Endothelial cell of umbilical vein (primary cell): ENCODE measurements around the gene SLC35G1. TPM values are rescaled to one million over a fixed set of nuclear protein-coding genes. Genes with fewer than 3 reads are reported as not detected.

Experiments
- BruUV-seq: library from RNA; stranded (reverse); fragments of 400-500 nt; replicated peaks from 2 replicates; lab custom pipeline; 2021; lab: Mats Ljungman, UMichigan
- CTCF ChIA-PET: fragments of 300-600, 350-600 bp; sonication (Branson Sonifier 250); formaldehyde crosslinking; loops from one replicate; lab custom pipeline; 2021; ENCODE audit warnings: antibody characterized with exemption, inconsistent platforms; lab: Charles Lee
- POLR2A ChIA-PET: fragments of 300-600, 350-600 bp; sonication (Branson Sonifier 250); formaldehyde crosslinking; loops from one replicate; lab custom pipeline; 2021; ENCODE audit warnings: antibody characterized with exemption, inconsistent platforms; lab: Charles Lee
- DNase-seq: peaks from one replicate; pipeline ENCODE4 v3.0.0-alpha.2; 2011; ENCODE audit warnings: low read depth, low spot score
- FAIRE-seq: peaks from 2 replicates; lab custom pipeline; 2011; peaks lifted over from hg19 to GRCh38; lab: Jason Lieb, UNC
- H2AFZ ChIP-seq: 2 replicates; pipeline ENCODE4 v1.6.0; 2012; ENCODE audit warnings: low read depth, low read length, control low read depth, inconsistent platforms
- H3K27ac ChIP-seq: 2 replicates; pipeline ENCODE4 v1.5.1; 2011; ENCODE audit warnings: low read depth, mild to moderate bottlenecking, control low read depth, low read length, moderate library complexity; ENCODE audit not compliant: insufficient read depth
- H3K27me3 ChIP-seq, 2 experiments: 2 replicates each; pipeline versions ENCODE4 v1.6.0 to v1.6.1; 2011; ENCODE audit warnings: low read length in 2 of 2, mixed read lengths in 1 of 2; ENCODE audit not compliant: control insufficient read depth in 2 of 2, insufficient read depth in 2 of 2
- H3K36me3 ChIP-seq, 2 experiments: 2 replicates in 1 of 2; 3 replicates in 1 of 2; pipeline ENCODE4 v1.5.1; 2011; ENCODE audit warnings: low read length in 2 of 2, mild to moderate bottlenecking in 1 of 2, moderate library complexity in 1 of 2; ENCODE audit not compliant: control insufficient read depth in 2 of 2, insufficient read depth in 2 of 2; ENCODE audit errors: extremely low read depth in 1 of 2
- H3K4me1 ChIP-seq: 3 replicates; pipeline ENCODE4 v1.5.1; 2011; ENCODE audit warnings: mild to moderate bottlenecking, low read length; ENCODE audit not compliant: control insufficient read depth, insufficient read depth; ENCODE audit errors: extremely low read depth
- H3K4me2 ChIP-seq: 2 replicates; pipeline ENCODE4 v1.6.1; 2011; ENCODE audit warnings: low read length, control low read depth, mixed read lengths; ENCODE audit not compliant: insufficient read depth
- H3K4me3 ChIP-seq, 3 experiments: fragments of 200-600 bp in 1 of 3; sonication (generic), shearing (Covaris generic) in 1 of 3; replicated peaks in 1 of 3; 2 replicates each; pipeline ENCODE4 v1.5.1; 2011 to 2016; ENCODE audit warnings: control low read depth in 3 of 3, low read length in 3 of 3, mild to moderate bottlenecking in 2 of 3, inconsistent platforms in 1 of 3, low read depth in 1 of 3, moderate library complexity in 1 of 3; ENCODE audit not compliant: insufficient read depth in 1 of 3
- H3K79me2 ChIP-seq: 2 replicates; pipeline ENCODE4 v1.6.0; 2012; ENCODE audit warnings: low read length, inconsistent platforms; ENCODE audit not compliant: control insufficient read depth, insufficient read depth
- H3K9ac ChIP-seq: replicated peaks from 2 replicates; pipeline ENCODE3; 2011; ENCODE audit warnings: low read length, control low read depth; ENCODE audit not compliant: insufficient read depth; ENCODE audit errors: extremely low read depth
- H3K9me1 ChIP-seq: replicated peaks from 3 replicates; pipeline ENCODE4 v1.6.0; 2011; ENCODE audit warnings: mild to moderate bottlenecking, low read length; ENCODE audit not compliant: control insufficient read depth, insufficient read depth; ENCODE audit errors: extremely low read depth
- H3K9me3 ChIP-seq: replicated peaks from 2 replicates; pipeline ENCODE4 v1.5.1; 2012; ENCODE audit warnings: low read length, inconsistent platforms; ENCODE audit not compliant: control insufficient read depth, insufficient read depth
- H4K20me1 ChIP-seq: replicated peaks from 2 replicates; pipeline ENCODE3; 2011; ENCODE audit warnings: mild to moderate bottlenecking, low read length; ENCODE audit not compliant: control insufficient read depth, insufficient read depth; ENCODE audit errors: extremely low read depth
- CTCF ChIP-seq, 2 donors: IDR thresholded peaks; 1 replicate in 1 of 2; 2 replicates in 1 of 2; pipeline ENCODE4 v1.5.1; 2011; ENCODE audit warnings: low read length in 2 of 2, mild to moderate bottlenecking in 2 of 2, moderate library complexity in 2 of 2, control low read depth in 1 of 2, inconsistent platforms in 1 of 2, low read depth in 1 of 2; ENCODE audit not compliant: insufficient read depth in 1 of 2; ENCODE audit errors: extremely low read depth in 1 of 2
- EZH2 ChIP-seq: IDR thresholded peaks from 2 replicates; pipeline ENCODE4 v1.6.1; 2012; ENCODE audit warnings: borderline replicate concordance, low read depth, mild to moderate bottlenecking, moderate library complexity, low read length, inconsistent platforms; ENCODE audit not compliant: severe bottlenecking
- FOS ChIP-seq: IDR thresholded peaks from 2 replicates; pipeline ENCODE4 v1.6.1; 2011; ENCODE audit warnings: mild to moderate bottlenecking, low read length, moderate library complexity, borderline replicate concordance; ENCODE audit not compliant: insufficient read depth
- GATA2 ChIP-seq: IDR thresholded peaks from 2 replicates; pipeline ENCODE4 v1.7.0; 2011; ENCODE audit warnings: low read depth, mild to moderate bottlenecking, moderate library complexity, mixed read lengths, low read length; ENCODE audit not compliant: insufficient read length, insufficient read depth
- JUN ChIP-seq: IDR thresholded peaks from 2 replicates; pipeline ENCODE4 v1.6.1; 2011; ENCODE audit warnings: borderline replicate concordance, low read depth; ENCODE audit not compliant: insufficient read length, insufficient read depth
- MAX ChIP-seq: IDR thresholded peaks from 2 replicates; pipeline ENCODE4 v1.6.1; 2011; ENCODE audit not compliant: insufficient read depth, insufficient read length
- MYC ChIP-seq: IDR thresholded peaks from one replicate; pipeline ENCODE4 v1.6.1; 2011; ENCODE audit warnings: mild to moderate bottlenecking, low read depth, low read length
- POLR2A ChIP-seq: IDR thresholded peaks from 2 replicates; pipeline ENCODE4 v1.6.1; 2012; ENCODE audit warnings: low read depth, mild to moderate bottlenecking, control low read depth, low read length
- POLR2AphosphoS5 ChIP-seq: IDR thresholded peaks from 2 replicates; pipeline ENCODE4 v1.6.1; 2012; ENCODE audit warnings: low read depth, mild to moderate bottlenecking, control low read depth, low read length, moderate library complexity; ENCODE audit not compliant: insufficient read depth
- dilution Hi-C: fragments of 300-500 bp; cut with MboI; formaldehyde crosslinking; loops from one replicate; pipeline ENCODE4 v1.15.0; 2019; ENCODE audit warnings: low sequenced_read_pairs; ENCODE audit not compliant: extremely low pct_ligation_motif_present
- intact Hi-C: fragments of 100-400 bp; cut with micrococcal nuclease; formaldehyde crosslinking; loops from one replicate; pipeline ENCODE4 v1.10.0; 2022
- polyA plus RNA-seq, 4 experiments: library from polyadenylated mRNA; depleted of rRNA in 3 of 4; stranded (reverse) in 3 of 4; unstranded in 1 of 4; fragments of >200 nt; gene quantifications; 2 replicates each; pipeline versions ENCODE4 v1.2.1 to v1.2.3, GENCODE V29; 2011 to 2012; ENCODE audit warnings: missing spikeins in 1 of 4
- total RNA-seq: library from RNA; stranded (reverse); gene quantifications from 2 replicates; pipeline ENCODE4 v1.2.3, GENCODE V29; 2021

Gene SLC35G1
- total and polyA plus RNA-seq, 2 donors (not counting 3 experiments of a cell fraction or from before 2014, with no cell fraction given): 2.5 to 4.1 TPM

- Histone ChIP-seq H3K27me3 (peaks cover 4 to 12% of the 10 kb centered on the region in 2 experiments), H3K36me3 (no peaks in the 10 kb centered on the region), H3K9me3 (no peaks in the 10 kb centered on the region), H3K79me2 (no peaks in the 10 kb centered on the region), H4K20me1 (no peaks in the 10 kb centered on the region), H3K4me1 (no peaks in the 10 kb centered on the region), H2AFZ (no peak overlapping the region), H3K4me3 (no peak overlapping the region), H3K4me2 (no peak overlapping the region), H3K9me1 (no peaks in the 10 kb centered on the region), H3K27ac (no peak overlapping the region), H3K9ac (no peak overlapping the region)
- POLR2A ChIA-PET: no interaction called here
- dilution Hi-C loops (no loop called here), intact Hi-C loops (no loop called here)
- no peak for TF ChIP-seq JUN
- no peak for TF ChIP-seq GATA2
- no peak for TF ChIP-seq POLR2AphosphoS5
- no peak for TF ChIP-seq POLR2A
- no peak for TF ChIP-seq CTCF (IDR thresholded peaks at IDR 0.05; ENCODE audit: extremely low read depth in 1 of 2, insufficient read depth in 1 of 2, low read depth in 1 of 2, low read length in 2 of 2)
- TF ChIP-seq MAX: no peak
- TF ChIP-seq MYC: no peak
- no peak for TF ChIP-seq EZH2
- no peak for TF ChIP-seq FOS
- DNase-seq: no peak
- FAIRE-seq: no peak
- no TSS peak for BruUV-seq
- CTCF ChIA-PET: interaction anchor here (1.3 to 1.8 kb wide), 2 partner anchors 16 to 445 kb away, joined by 3 to 5 read pairs; no protein-coding TSS in a partner anchor
Observed at GRCh38 chr10:93875032-93875358, 18.8 kb upstream of the SLC35G1 start.
